ENCODE results near the gene CHCHD1.
A peak's percentile ranks its signal among the peaks of the same experiment; 100 is the strongest.
"Not testable (repeated sequence)": the region's sequence is repeated elsewhere in the genome, so short reads cannot be mapped to it uniquely, and the experiment has no call there.

The CHCHD1 gene

GRCh38 chr10:73769396-73769795, 12.5 kb upstream of the CHCHD1 start:
- no peak for DNase-seq (ENCODE audit: low spot score)

GRCh38 chr10:73771722-73772280, 10.0 kb upstream of the CHCHD1 start:
- peak; percentile 77 for DNase-seq (ENCODE audit: low spot score)

- DNase-seq (ENCODE audit: low spot score): peak; percentile 82
Observed at GRCh38 chr10:73772281-73773151, 9.3 kb upstream of the CHCHD1 start.

GRCh38 chr10:73773152-73773879, 8.5 kb upstream of the CHCHD1 start:
- no peak for DNase-seq (ENCODE audit: low spot score)

- no peak for DNase-seq (ENCODE audit: low spot score)
Observed at GRCh38 chr10:73774637-73775036, 7.2 kb upstream of the CHCHD1 start.

- DNase-seq (ENCODE audit: low spot score): no peak
Observed at GRCh38 chr10:73779018-73779417, 2.8 kb upstream of the CHCHD1 start.

GRCh38 chr10:73779539-73780197, 2.2 kb upstream of the CHCHD1 start:
- no peak for DNase-seq (ENCODE audit: low spot score)

- DNase-seq (ENCODE audit: low spot score): no peak
Observed at GRCh38 chr10:73780301-73780700, 1.5 kb upstream of the CHCHD1 start.

GRCh38 chr10:73780966-73781365, 882 bp upstream of the CHCHD1 start:
- no peak for DNase-seq (ENCODE audit: low spot score)

- DNase-seq (ENCODE audit: low spot score): no peak
Observed at GRCh38 chr10:73781548-73781878, 335 bp upstream of the CHCHD1 start.

GRCh38 chr10:73782749-73783085, 869 bp downstream of the CHCHD1 start:
- DNase-seq (ENCODE audit: low spot score): no peak

GRCh38 chr10:73785211-73785720, 3.4 kb downstream of the CHCHD1 start, which contains the start of gene ZSWIM8:
TSS of gene ZSWIM8 (plus strand) at chr10:73785606. CDS start at chr10:73785879, 273 bp downstream.
- DNase-seq (ENCODE audit: low spot score): peak; percentile 85

- DNase-seq (ENCODE audit: low spot score): peak; percentile 28
Observed at GRCh38 chr10:73785721-73786511, 4.1 kb downstream of the CHCHD1 start.

GRCh38 chr10:73786512-73786885, 4.7 kb downstream of the CHCHD1 start:
- DNase-seq (ENCODE audit: low spot score): no peak

- not testable (repeated sequence) for DNase-seq (ENCODE audit: low spot score)
Observed at GRCh38 chr10:73787031-73787800, 5.4 kb downstream of the CHCHD1 start.

- DNase-seq (ENCODE audit: low spot score): no peak
Observed at GRCh38 chr10:73788864-73789658, 7.2 kb downstream of the CHCHD1 start.

- no peak for DNase-seq (ENCODE audit: low spot score)
Observed at GRCh38 chr10:73789659-73790055, 7.8 kb downstream of the CHCHD1 start.

GRCh38 chr10:73790886-73791625, 9.2 kb downstream of the CHCHD1 start:
- no peak for DNase-seq (ENCODE audit: low spot score)

GRCh38 chr10:73791871-73792400, 10.1 kb downstream of the CHCHD1 start:
- DNase-seq (ENCODE audit: low spot score): no peak

Measured in CD4-positive, alpha-beta T cell treated with Interleukin-6 at 100 ng/mL for 8 hours (primary cell).